Activated CD4-positive, alpha-beta memory T cell treated with anti-CD3 and anti-CD28 coated beads for 36 hours (primary cell): Measurements from ENCODE around the gene VGLL4. TPM values are rescaled to one million over a fixed set of nuclear protein-coding genes. Genes with fewer than 3 reads are reported as not detected.

Source experiments
- CTCF ChIA-PET: fragments of 350-600 bp; sonication (Branson Sonifier 250); formaldehyde crosslinking; loops from one replicate; lab custom pipeline; 2021; ENCODE audit warnings: antibody characterized with exemption, inconsistent platforms; lab: Charles Lee
- POLR2A ChIA-PET: fragments of 350-600 bp; sonication (Branson Sonifier 250); formaldehyde crosslinking; loops from one replicate; lab custom pipeline; 2021; ENCODE audit warnings: antibody characterized with exemption; lab: Charles Lee
- DNase-seq: peaks from one replicate; pipeline ENCODE4 v3.0.0-alpha.2; 2020
- H3K27ac Mint-ChIP-seq: one replicate; pipeline ENCODE4 v1.8.0; 2021; ENCODE audit warnings: mixed read lengths
- H3K27me3 Mint-ChIP-seq: one replicate; pipeline ENCODE4 v1.8.0; 2021; ENCODE audit warnings: mixed read lengths
- H3K36me3 Mint-ChIP-seq: one replicate; pipeline ENCODE4 v1.8.0; 2021; ENCODE audit warnings: mixed read lengths
- H3K4me1 Mint-ChIP-seq: one replicate; pipeline ENCODE4 v1.8.0; 2021; ENCODE audit warnings: low read depth, mixed read lengths
- H3K4me3 Mint-ChIP-seq: one replicate; pipeline ENCODE4 v1.8.0; 2021; ENCODE audit warnings: mild to moderate bottlenecking, mixed read lengths
- H3K9me3 Mint-ChIP-seq: one replicate; pipeline ENCODE4 v1.8.0; 2021; ENCODE audit warnings: mixed read lengths
- intact Hi-C: fragments of 100-400 bp; cut with micrococcal nuclease; formaldehyde crosslinking; loops from one replicate; pipeline ENCODE4 v1.15.1; 2023
- total RNA-seq, 2 experiments: library from RNA; stranded (reverse); gene quantifications; one replicate each; pipeline ENCODE4 v1.2.3, GENCODE V29; 2021

VGLL4 gene
- total RNA-seq, 2 experiments from 2014 or later, result 18.2 to 18.7 TPM

DNA sequence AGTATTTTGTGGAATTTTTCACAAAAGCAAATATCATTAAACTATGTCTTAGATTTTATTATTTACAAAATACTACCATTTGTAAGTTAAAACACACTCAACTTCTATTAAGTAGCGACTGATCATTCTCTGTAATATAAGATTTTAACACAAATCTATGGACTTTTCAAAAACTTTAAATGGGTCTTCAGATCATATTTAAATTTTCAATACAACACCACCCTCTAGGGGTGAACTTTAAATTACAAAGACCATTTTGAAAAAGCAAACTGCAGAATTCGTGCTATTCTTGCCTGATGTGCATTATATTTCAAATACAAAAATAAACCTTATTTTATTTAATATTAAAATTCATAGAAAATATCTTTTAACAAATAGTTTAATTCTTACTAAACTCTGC is 8.2 kb upstream of the VGLL4 start:
- POLR2A ChIA-PET, result no interaction called here
- H3K27me3 Mint-ChIP-seq, result no peaks in the 10 kb centered on the region
- peaks cover 2% of the 10 kb centered on the region for H3K4me1 Mint-ChIP-seq

DNA sequence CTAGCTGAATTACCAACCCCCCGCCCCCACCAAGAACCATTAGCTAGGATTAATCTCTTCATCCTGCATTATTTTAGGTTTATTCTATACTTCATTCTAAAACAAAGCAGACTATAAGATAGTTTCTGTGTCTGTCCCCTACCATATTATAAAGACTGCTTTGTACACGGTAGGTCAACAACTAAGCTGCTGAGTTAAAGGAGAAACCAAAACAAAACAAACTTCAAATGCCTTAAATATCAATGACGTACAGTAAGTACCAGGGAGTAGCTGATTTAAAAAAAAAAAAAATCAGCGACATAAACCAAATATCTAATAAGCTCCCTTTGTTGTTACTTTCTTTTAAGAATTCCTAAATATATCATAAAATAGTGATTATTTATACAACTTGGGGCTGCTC is 7.8 kb upstream of the VGLL4 start:
- intact Hi-C loops, result loop anchor here (5.0 kb wide), 1 partner anchor 589 kb away; no protein-coding TSS in a partner anchor
- Mint-ChIP-seq H3K4me3 (no peak overlapping the region), H3K36me3 (no peaks in the 10 kb centered on the region), H3K27ac (no peak overlapping the region), H3K9me3 (no peaks in the 10 kb centered on the region), H3K27me3 (no peaks in the 10 kb centered on the region), H3K4me1 (peaks cover 2% of the 10 kb centered on the region)
- ChIA-PET CTCF (interaction anchor here (0.6 to 4.8 kb wide), 27 partner anchors 8 to 828 kb away, joined by 3 to 56 read pairs (median 4); no protein-coding TSS in a partner anchor), POLR2A (interaction anchor here (1.2 kb wide), 1 partner anchor 25 kb away, joined by 4 read pairs; no protein-coding TSS in a partner anchor)
- DNase-seq, result no peak

More for the DNA sequence above, 8.2 kb upstream of the VGLL4 start:
- intact Hi-C loops, result loop anchor here (2.0 to 5.0 kb wide), 2 partner anchors 273 to 590 kb away; no protein-coding TSS in a partner anchor
- Mint-ChIP-seq H3K4me3 (no peak overlapping the region), H3K9me3 (no peaks in the 10 kb centered on the region), H3K27ac (no peak overlapping the region), H3K36me3 (no peaks in the 10 kb centered on the region)
- CTCF ChIA-PET, result interaction anchor here (0.6 to 4.8 kb wide), 23 partner anchors 8 to 829 kb away, joined by 3 to 56 read pairs (median 4); no protein-coding TSS in a partner anchor
- no peak for DNase-seq

DNA sequence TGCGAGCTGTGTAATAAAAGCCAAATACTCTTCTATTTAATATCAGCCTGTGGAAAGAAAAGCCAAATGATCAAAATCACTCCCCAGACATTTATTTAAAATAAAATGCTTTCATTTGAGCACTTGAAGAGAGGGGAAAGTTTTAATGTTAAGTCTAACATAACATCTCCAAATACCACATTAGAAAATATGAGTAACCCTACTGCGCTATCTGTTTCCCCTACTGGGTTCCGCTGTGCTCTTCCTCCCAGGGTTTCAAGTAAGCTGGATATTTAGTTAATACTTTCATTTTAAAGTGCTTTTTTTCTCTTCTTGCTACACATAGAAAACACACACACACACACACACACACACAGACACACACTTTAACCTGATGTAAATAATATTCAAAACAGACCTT is 6.7 kb upstream of the VGLL4 start:
- intact Hi-C loops, result loop anchor here (5.0 kb wide), 1 partner anchor 588 kb away; no protein-coding TSS in a partner anchor
- H3K27me3 Mint-ChIP-seq, result no peaks in the 10 kb centered on the region
- H3K27ac Mint-ChIP-seq, result no peak overlapping the region
- no peak overlapping the region for H3K4me3 Mint-ChIP-seq
- H3K36me3 Mint-ChIP-seq, result no peaks in the 10 kb centered on the region
- POLR2A ChIA-PET, result interaction anchor here (1.2 kb wide), 1 partner anchor 24 kb away, joined by 4 read pairs; no protein-coding TSS in a partner anchor
- peaks cover 1% of the 10 kb centered on the region for H3K4me1 Mint-ChIP-seq
- CTCF ChIA-PET, result interaction anchor here (0.7 to 4.8 kb wide), 12 partner anchors 26 to 590 kb away, joined by 3 to 56 read pairs (median 6); no protein-coding TSS in a partner anchor
- H3K9me3 Mint-ChIP-seq, result no peaks in the 10 kb centered on the region
- no peak for DNase-seq

DNA sequence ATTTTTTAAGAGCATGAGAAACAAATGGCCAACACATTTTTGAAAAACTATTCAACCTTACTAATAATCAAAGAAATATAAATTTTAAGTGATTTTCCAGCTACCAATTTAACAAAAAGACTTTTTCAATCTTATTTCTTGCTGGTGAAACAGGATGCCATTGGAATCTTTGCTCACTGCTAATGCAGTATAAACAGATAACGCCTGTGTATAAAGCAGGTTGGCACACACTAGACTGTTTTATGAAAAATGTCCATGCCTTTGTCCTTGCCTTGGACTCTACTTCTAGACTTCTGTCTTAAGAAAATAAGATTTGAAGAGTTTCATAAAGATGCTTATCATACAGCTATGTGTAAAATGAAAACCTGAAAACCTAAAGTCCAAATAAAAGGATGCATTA is 5.0 kb upstream of the VGLL4 start:
- intact Hi-C loops, result no loop called here
- H3K9me3 Mint-ChIP-seq, result no peaks in the 10 kb centered on the region
- H3K4me1 Mint-ChIP-seq, result peaks cover 2% of the 10 kb centered on the region
- no peak overlapping the region for H3K27ac Mint-ChIP-seq
- H3K27me3 Mint-ChIP-seq, result no peaks in the 10 kb centered on the region
- H3K36me3 Mint-ChIP-seq, result no peaks in the 10 kb centered on the region
- no peak overlapping the region for H3K4me3 Mint-ChIP-seq
- CTCF ChIA-PET, result interaction anchor here (0.6 to 4.8 kb wide), 5 partner anchors 23 to 314 kb away, joined by 3 to 56 read pairs (median 4); no protein-coding TSS in a partner anchor
- no peak for DNase-seq
- POLR2A ChIA-PET, result no interaction called here

- Mint-ChIP-seq H3K4me3 (peak overlapping the region; percentile 96), H3K9me3 (no peaks in the 10 kb centered on the region), H3K4me1 (peaks cover 30% of the 10 kb centered on the region), H3K36me3 (peaks cover 2% of the 10 kb centered on the region), H3K27me3 (no peaks in the 10 kb centered on the region), H3K27ac (peak overlapping the region; percentile 97)
- peak; percentile 41 for DNase-seq
- intact Hi-C loops, result loop anchor here (2.0 kb wide), 4 partner anchors 76 to 552 kb away; partner anchors contain the start of gene TAMM41
- ChIA-PET POLR2A (interaction anchor here (0.7 to 1.9 kb wide), 3 partner anchors 18 to 405 kb away, joined by 3 to 15 read pairs (median 8); no protein-coding TSS in a partner anchor), CTCF (interaction anchor here (0.7 to 1.8 kb wide), 5 partner anchors 8 to 264 kb away, joined by 3 to 8 read pairs (median 5); no protein-coding TSS in a partner anchor)
These were observed 513 bp downstream of the VGLL4 start for GRCh38 chr3:11643201-11643603.

DNA sequence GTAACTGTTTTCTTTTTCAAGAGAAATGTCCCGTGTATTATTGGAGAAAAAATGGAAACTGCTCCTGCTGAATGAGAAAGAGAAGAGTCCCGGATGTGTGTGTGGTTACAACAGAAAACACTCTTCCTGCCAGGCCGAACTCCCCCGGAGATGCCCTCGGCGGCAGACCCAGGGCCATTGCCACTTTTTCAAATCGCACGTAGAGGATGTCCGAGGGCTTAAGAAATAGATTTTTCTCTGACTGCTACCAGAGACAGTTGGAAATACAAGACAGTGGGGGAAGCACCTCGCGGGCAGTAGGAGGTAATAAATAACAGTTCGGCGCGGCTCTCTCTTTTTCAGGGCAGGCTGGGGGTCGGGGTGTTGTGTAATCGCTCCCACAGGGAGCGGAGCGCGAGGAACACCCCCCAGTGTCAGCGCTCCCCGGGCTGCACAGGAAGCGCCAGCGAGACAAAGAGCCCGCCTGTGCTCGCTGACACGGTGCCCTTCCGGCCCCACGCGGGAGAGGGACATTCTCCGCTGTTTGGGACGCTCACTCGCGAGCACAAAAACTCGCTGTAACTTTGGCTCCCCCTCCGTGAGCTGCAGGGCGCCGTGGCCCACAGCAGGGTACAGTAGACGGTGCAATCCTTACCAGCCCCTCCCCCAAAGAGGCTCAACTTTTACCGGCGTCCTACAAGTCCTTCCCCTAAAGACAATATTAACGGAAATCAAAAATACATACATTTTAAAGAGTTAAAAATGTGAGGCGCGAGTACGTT is 1.1 kb downstream of the VGLL4 start:
- Mint-ChIP-seq H3K4me3 (peak overlapping the region; percentile 96), H3K36me3 (peaks cover 2% of the 10 kb centered on the region), H3K27ac (peak overlapping the region; percentile 97), H3K9me3 (no peaks in the 10 kb centered on the region), H3K4me1 (peaks cover 34% of the 10 kb centered on the region), H3K27me3 (no peaks in the 10 kb centered on the region)
- ChIA-PET CTCF (interaction anchor here (0.7 to 1.8 kb wide), 4 partner anchors 9 to 264 kb away, joined by 3 to 8 read pairs (median 6); no protein-coding TSS in a partner anchor), POLR2A (interaction anchor here (0.7 to 1.9 kb wide), 3 partner anchors 18 to 405 kb away, joined by 3 to 15 read pairs (median 8); no protein-coding TSS in a partner anchor)
- peak; percentile 73 for DNase-seq
- intact Hi-C loops, result loop anchor here (1.0 to 2.0 kb wide), 5 partner anchors 16 to 552 kb away; partner anchors contain the start of gene TAMM41

DNA sequence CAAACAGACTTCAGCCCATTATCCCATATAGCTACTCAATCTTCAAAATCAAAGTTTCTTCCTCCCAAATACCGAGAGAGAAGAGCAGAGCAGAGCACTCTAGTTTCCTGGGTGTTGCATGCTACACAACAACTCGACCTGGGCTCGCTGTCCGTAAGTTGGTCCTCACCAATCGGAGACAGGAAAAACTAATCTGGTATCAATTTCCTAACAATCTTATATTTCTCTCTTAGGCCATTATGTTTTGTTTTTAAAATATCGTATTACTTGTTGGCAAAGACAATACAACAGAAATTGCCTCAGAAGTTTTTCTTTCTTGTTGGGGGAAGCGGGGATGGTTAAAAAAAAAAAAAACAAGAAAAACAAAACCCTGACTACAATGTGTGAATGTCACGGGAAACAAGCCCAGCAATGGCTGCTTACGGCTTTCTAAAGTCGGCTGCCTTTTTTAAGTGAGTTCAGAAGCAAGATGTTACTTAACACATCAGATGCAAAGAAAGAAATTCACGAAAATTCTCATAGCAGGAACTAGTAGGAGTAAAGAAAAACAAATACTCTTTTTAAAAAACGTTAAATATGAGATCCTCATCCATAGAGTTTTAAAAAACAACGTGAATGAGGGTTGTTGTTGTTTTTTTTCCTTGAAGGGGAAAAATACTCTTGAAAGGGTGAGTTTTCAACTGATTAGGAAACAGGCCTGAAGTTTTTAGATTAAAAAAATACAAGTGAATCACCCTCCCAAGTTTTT is 1.9 kb downstream of the VGLL4 start:
- POLR2A ChIA-PET, result interaction anchor here (1.5 kb wide), 1 partner anchor 16 kb away, joined by 6 read pairs; no protein-coding TSS in a partner anchor
- peak overlapping the region; percentile 96 for H3K4me3 Mint-ChIP-seq
- no peaks in the 10 kb centered on the region for H3K9me3 Mint-ChIP-seq
- intact Hi-C loops, result loop anchor here (1.0 to 2.0 kb wide), 5 partner anchors 16 to 553 kb away; partner anchors contain the start of gene TAMM41
- CTCF ChIA-PET, result interaction anchor here (1.4 kb wide), 1 partner anchor 10 kb away, joined by 5 read pairs; no protein-coding TSS in a partner anchor
- no peaks in the 10 kb centered on the region for H3K27me3 Mint-ChIP-seq
- H3K4me1 Mint-ChIP-seq, result peaks cover 37% of the 10 kb centered on the region
- H3K27ac Mint-ChIP-seq, result peak overlapping the region; percentile 97
- no peak for DNase-seq
- H3K36me3 Mint-ChIP-seq, result peaks cover 2% of the 10 kb centered on the region

DNA sequence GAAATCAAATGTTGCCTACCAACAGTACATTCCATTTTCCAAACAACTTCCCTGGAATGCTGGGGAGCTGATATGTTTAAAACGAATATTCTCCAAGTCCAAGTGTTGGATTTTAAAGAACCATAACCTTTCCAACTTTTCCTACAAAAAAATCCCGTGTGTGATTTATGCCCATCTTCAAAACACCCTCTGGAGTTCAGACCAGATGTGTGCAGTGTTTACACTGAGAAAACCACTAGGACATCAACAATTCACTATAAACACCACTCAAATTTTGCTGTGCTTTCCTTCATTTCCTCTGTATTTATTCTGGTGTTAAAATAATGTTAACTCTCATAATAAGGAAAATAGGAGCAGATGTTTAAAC is 2.4 kb downstream of the VGLL4 start:
- DNase-seq, result no peak
- peak overlapping the region; percentile 96 for H3K4me3 Mint-ChIP-seq
- intact Hi-C loops, result no loop called here
- POLR2A ChIA-PET, result interaction anchor here (1.5 kb wide), 1 partner anchor 15 kb away, joined by 6 read pairs; no protein-coding TSS in a partner anchor
- peak overlapping the region; percentile 97 for H3K27ac Mint-ChIP-seq
- H3K4me1 Mint-ChIP-seq, result peaks cover 37% of the 10 kb centered on the region
- no peaks in the 10 kb centered on the region for H3K27me3 Mint-ChIP-seq
- CTCF ChIA-PET, result interaction anchor here (1.4 kb wide), 1 partner anchor 10 kb away, joined by 5 read pairs; no protein-coding TSS in a partner anchor
- H3K36me3 Mint-ChIP-seq, result peaks cover 2% of the 10 kb centered on the region
- H3K9me3 Mint-ChIP-seq, result no peaks in the 10 kb centered on the region

GRCh38 chr3:11640009-11640673 is 3.6 kb downstream of the VGLL4 start:
- intact Hi-C loops, result no loop called here
- CTCF ChIA-PET, result no interaction called here
- DNase-seq, result no peak
- H3K27ac Mint-ChIP-seq, result no peak overlapping the region
- H3K9me3 Mint-ChIP-seq, result no peaks in the 10 kb centered on the region
- no peaks in the 10 kb centered on the region for H3K27me3 Mint-ChIP-seq
- peak overlapping the region; percentile 4 for H3K4me3 Mint-ChIP-seq
- POLR2A ChIA-PET, result interaction anchor here (0.9 kb wide), 1 partner anchor 22 kb away, joined by 4 read pairs; no protein-coding TSS in a partner anchor
- H3K36me3 Mint-ChIP-seq, result peaks cover 2% of the 10 kb centered on the region
- H3K4me1 Mint-ChIP-seq, result peaks cover 47% of the 10 kb centered on the region

DNA sequence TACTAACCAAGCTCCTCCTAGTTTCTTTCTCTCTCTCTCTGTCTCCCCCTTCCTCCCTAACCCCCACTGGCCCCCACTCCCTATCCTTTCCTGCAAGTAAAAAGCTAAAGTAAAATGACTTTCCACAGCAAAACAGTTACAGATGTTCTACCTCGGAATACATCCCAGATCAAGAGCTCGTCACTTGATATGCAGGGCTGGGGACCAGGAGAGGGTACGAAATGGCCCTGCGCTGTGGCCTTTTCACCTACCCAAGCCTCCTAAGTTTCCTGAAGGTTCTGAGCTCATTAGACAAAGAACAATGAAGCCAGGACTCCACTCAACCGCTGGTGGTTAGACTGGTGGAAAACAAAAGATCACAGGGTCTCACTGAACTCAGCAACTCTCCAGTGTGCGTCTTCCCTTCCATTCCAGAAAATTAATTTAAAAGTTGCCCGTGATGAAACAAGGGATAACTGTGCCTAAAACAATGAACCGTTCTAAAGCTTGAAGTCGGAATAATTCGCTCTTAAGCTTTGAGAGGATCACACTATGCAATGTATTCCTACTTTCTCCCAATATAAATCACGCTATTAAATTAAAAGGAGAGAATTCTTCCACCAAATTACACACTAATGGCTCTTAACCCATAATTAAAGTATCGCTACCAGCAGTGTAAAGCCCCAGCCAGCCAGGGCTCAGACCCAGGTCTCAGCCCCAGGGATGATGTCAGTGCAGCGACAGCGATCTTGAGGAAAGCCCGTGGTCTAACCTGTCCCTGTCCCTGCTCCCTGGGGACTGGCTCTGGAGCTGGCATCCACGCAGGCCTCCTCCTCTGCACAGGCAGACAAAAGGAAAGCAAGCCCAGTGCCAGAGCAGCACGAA is 5.0 kb downstream of the VGLL4 start:
- POLR2A ChIA-PET, result no interaction called here
- H3K27me3 Mint-ChIP-seq, result no peaks in the 10 kb centered on the region
- peaks cover 55% of the 10 kb centered on the region for H3K4me1 Mint-ChIP-seq
- intact Hi-C loops, result no loop called here
- no peaks in the 10 kb centered on the region for H3K9me3 Mint-ChIP-seq
- H3K4me3 Mint-ChIP-seq, result no peak overlapping the region
- no peak for DNase-seq
- CTCF ChIA-PET, result interaction anchor here (1.3 to 1.4 kb wide), 2 partner anchors 13 to 165 kb away, joined by 5 to 7 read pairs; no protein-coding TSS in a partner anchor
- H3K36me3 Mint-ChIP-seq, result peaks cover 2% of the 10 kb centered on the region
- no peak overlapping the region for H3K27ac Mint-ChIP-seq
